ENCODE measurements around the gene ZMAT5. TPM values are rescaled to one million over a fixed set of nuclear protein-coding genes. Genes with fewer than 3 reads are reported as not detected.

Gene ZMAT5, protein sequence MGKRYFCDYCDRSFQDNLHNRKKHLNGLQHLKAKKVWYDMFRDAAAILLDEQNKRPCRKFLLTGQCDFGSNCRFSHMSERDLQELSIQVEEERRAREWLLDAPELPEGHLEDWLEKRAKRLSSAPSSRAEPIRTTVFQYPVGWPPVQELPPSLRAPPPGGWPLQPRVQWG
- polyA plus RNA-seq (ENCODE audit: insufficient read length in 12 of 12) = 10 to 100 TPM in 10 of 12 donors, not detected in 2; 14.5 to 19.4 (median 17.0) TPM
- long read RNA-seq, donor 1, partial matches to known transcripts = 0 of 4 reads
- long read RNA-seq, donor 1, other reads (novel, unspliced or antisense) = 0 of 4 reads
- long read RNA-seq, donor 2, partial matches to known transcripts = 0 of 12 reads
- long read RNA-seq, donor 2, other reads (novel, unspliced or antisense) = 9 of 12 reads
- long read RNA-seq, donor 3, partial matches to known transcripts = 0 of 2 reads
- long read RNA-seq, donor 3, other reads (novel, unspliced or antisense) = 0 of 2 reads
- long read RNA-seq, donor 4 = 0 reads
- long read RNA-seq, donor 5, transcript ZMAT5-201 (6 exons, 899 nt) = major isoform, 6 of 25 reads
- long read RNA-seq, donor 5, partial matches to known transcripts = 8 of 25 reads
- long read RNA-seq, donor 5, other reads (novel, unspliced or antisense) = 11 of 25 reads
- long read RNA-seq, donor 6, partial matches to known transcripts = 0 of 1 reads
- long read RNA-seq, donor 6, other reads (novel, unspliced or antisense) = 0 of 1 reads
- long read RNA-seq, donor 7, partial matches to known transcripts = 0 of 2 reads
- long read RNA-seq, donor 7, other reads (novel, unspliced or antisense) = 0 of 2 reads
- long read RNA-seq, donor 8, partial matches to known transcripts = 607 of 697 reads
- long read RNA-seq, donor 8, other reads (novel, unspliced or antisense) = 89 of 697 reads
- long read RNA-seq, donor 9, partial matches to known transcripts = 0 of 7 reads
- long read RNA-seq, donor 9, other reads (novel, unspliced or antisense) = 6 of 7 reads
- long read RNA-seq, donor 10, partial matches to known transcripts = 0 of 9 reads
- long read RNA-seq, donor 10, other reads (novel, unspliced or antisense) = 8 of 9 reads
- long read RNA-seq, donor 11, partial matches to known transcripts = 7 of 17 reads
- long read RNA-seq, donor 11, other reads (novel, unspliced or antisense) = 8 of 17 reads

DNA sequence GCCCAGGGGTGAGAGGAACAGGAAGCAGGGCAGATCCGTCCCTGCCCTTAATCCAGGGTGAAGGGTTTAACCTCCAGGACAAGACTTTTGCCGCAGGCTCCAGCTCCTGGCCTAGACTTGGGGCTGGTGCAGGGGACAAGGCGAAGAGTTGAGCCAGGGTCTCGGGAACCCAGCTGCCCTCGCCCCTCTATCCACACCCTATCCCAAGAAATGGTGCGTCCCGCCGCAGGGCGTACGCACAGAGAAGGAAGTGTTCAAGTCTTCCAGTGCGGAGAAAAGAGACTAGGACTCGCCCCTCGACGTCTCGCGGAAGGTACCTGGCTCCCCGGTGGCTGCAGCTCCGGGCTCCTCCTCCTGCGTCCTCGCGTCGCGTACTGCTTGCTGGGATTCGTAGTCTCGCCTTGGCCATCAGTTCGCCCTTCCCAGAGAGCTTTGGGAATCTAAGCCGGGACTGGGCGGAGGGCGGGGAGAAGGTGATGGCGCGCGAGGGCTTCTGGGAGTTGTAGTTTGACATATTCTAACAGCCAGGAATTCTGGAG is at the start of gene ZMAT5:
TSS of gene ZMAT5 (minus strand) at position 376 of the 539 bp plus-strand sequence. CDS start 18,463 bp downstream, outside the sequence.
- DNase-seq = peak; percentile 95

DNA sequence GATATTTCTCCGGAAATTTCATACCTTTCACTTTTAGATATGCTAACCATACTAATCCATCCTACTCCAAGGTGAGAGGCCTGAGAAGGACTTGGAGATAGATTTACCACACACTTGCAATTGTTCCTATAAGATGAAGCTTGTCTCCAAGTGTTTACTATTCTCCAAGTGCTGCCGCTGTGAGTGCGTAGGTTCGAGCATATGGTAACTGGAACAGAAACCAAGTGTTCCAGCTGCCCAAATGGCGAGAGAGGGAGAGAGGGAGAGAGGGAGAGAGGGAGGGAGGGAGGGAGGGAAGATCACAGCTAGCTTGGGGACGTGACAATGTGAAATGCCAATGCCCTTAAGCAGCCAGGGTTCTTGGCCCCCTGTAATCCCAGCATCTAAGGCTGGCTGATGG is 49.7 kb upstream of the ZMAT5 start:
- no peak for DNase-seq

DNA sequence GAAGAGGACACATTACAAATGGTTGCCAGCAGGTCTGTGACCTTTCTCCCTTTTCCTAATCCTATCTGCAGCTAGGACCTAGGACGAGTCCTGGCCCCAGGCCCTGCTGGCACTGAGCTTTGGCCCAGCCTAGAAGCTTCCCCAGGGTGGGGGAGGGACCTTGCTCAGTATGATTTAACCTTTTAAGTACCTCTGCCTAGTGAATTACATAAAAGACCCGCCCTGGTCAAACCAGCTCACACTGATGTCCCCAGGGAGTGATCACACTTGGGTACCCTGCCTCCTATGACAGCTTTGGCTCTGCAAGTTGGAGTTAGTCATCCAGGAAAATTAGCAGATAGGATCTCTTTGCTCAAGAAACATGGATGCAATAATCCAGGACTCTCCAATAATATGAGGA is 49.3 kb upstream of the ZMAT5 start:
- no peak for DNase-seq

DNA sequence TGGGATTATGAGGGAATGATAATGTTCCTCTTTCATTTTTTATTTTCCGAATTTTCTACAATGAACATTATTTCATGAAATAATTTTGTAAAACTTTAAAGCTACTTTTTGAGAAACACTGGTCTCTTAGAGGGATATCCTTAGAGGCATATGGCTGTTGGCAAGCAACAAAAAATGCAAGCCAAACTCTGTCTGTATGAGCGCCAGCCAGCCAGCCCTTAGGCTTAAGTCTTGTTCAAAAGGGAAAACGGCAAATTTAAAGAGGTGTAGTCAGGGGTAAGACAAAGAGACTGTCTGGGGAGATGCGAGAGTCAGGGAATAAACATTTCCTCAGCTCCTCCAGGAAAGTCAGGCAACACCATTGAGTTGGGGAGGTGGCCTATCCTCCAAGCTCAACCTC is 48.8 kb upstream of the ZMAT5 start:
- DNase-seq = no peak

DNA sequence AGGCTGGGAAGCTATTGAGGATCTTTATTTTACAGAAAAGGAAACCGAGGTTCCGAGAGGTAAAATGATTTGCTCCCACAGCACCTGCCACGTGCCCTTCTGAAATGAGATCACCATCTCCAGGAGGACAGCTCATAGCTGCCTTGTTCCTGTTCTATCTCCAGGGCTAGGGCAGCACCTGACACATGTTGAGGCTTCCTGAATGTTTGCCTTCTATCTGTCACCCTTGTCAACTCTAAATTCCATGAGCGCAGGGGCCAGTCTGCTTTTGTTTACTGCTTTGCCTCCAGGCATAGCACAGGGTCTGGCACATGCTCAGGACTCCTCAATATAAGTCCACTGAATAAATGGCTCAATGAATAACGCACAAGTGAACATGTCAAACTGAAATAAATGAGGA is 47.2 kb upstream of the ZMAT5 start:
- DNase-seq = no peak

DNA sequence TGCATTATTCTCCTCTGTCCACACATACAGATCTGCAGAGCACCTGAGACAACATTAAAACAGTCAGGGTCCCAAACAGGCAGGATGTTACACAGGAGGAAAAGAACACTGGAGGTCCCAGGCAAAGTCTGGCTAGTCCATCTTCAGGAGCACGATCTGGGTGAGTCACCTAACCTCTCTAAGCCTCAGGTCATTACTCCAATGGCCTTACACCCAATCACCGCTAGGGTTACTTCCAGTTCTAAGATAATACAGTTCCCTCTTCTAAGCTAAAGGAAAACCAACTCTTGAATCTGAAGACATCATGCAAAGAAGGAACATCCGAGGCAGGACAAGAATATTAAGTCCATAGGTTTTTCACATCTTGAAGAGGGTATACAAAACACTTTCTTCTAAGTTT is 46.8 kb upstream of the ZMAT5 start:
- no peak for DNase-seq

DNA sequence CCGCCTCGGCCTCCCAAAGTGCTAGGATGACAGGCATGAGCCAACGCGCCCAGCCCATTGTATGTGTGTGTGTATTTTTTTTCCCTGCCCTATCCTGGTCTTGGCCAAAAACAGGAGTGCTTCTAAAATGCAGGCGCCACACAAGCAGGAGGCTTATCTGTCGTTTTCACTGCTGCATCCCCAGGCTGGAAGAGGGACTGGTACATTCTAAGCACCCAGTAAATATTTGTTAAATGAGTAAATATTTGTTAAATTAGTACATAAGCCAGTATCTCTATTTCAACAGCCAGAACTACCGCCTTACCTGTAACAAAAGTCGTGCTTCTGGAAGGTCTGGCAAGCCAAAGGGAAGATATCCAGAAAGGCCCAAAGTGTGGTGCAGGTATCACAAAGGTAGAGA is 46.3 kb upstream of the ZMAT5 start:
- no peak for DNase-seq

DNA sequence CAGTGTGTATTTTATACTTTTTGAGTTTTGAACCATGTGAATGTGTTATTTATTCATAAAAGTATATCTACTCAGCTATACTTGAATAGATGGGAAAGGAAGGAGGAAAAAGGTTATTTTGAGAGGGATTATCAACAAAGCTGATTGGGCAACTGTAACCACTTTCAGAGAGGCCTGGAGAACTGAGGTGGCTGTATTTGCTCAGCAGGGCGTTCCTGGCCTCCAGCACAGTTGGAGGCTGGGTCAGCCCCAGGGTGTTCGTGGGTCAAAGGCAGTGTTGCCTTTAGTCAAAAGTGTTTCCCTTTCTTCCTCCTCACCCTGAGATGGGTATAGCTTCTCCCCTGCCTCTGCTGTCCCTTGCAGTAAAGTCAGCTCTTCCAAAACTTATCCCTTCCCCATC is 44.6 kb upstream of the ZMAT5 start:
- no peak for DNase-seq

DNA sequence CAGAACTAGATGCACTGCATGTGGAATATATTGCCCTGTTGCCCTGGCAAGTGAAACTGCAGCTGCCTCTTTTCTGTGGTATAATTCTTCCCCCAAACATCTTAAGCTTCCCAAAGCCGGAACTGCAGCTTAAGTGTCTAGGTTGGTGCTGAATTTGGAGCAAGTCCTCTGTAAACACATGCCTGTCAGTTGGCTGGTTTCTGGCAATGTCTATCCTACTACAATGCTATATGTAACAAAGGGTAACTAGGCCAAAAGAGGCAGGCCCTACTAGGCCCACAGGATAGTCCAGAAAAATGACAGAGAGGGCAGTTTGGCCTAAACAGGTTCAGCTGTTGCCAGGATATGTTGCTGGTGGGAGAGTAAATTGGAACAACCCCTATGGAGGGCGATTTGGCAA is 43.4 kb upstream of the ZMAT5 start:
- peak; percentile 36 for DNase-seq

DNA sequence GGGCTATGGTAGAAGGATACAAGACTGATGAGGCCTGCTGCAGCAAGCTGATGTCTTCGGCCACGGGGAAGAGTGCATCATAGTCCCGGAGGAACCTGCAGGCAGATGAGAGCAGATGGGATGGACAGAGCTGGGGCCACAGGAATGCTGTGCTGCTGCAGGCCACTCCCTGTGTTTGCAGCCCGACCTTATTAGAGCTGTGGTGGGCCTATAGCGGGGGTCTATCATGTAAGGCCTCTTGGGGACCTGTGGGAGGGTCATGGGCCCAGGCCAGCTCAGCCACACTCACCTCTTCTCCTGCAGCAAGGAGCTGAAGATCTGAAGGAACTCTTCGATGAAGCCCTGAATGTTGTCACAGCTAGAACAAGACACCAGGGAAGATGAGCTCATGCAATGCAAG is 39.4 kb upstream of the ZMAT5 start:
- no peak for DNase-seq

DNA sequence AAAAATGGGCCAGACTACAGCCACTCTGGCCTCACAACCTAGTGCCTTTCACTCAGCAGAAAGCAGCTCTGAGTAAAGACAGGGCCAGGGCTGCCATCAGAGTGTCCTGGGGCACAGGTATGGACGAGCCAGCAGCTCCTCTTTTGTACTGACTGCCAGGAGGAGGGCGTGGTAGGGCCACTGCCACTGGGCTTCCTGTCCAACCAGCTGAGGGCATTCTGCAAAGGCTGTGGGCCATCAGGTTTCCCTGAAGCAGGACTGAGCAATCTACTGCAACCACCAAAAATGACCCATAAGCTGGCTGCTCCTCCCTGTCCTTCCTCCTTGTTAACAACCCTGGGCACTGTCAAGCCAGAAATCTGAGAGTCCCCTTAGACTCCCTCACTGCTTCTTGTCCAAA is 38.2 kb upstream of the ZMAT5 start:
- DNase-seq = no peak

DNA sequence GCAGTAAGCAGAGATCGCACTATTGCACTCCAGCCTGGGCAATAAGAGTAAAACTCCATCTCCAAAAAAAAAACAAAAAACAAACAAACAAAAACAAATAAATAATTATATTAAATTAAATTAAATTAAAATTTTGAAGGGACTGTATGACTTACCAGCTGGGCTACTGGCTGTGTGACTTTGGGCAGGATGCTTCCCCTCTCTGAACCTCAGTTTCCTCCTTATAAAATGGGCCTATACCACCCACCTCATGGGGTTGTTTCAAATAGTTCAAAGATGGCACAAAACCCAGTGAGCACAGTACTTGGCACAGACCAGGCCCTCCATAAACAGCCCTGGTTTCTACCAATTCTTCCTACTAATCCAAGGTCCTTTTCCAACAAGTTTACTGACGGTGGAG is 36.4 kb upstream of the ZMAT5 start:
- no peak for DNase-seq

DNA sequence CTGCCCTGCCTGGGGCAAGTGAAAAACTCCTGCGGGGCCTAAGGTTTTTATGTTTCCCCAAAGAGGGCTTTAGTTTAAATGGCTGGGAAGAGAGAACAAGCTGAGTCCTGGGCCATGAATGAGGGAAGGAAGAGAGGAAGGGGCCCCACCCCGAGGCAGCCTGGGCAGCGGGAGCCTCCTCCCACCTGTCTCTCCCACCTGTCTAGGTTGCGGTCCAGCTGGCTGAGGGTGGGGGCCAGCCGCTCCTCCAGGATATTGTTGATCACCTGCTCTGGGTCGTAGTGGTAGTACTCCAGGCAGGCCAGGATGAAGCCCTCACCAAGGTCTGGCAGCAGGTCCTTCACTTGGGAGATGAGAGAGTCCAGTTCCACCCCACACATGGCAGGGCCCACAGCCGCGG is 35.0 kb upstream of the ZMAT5 start:
- DNase-seq = no peak

DNA sequence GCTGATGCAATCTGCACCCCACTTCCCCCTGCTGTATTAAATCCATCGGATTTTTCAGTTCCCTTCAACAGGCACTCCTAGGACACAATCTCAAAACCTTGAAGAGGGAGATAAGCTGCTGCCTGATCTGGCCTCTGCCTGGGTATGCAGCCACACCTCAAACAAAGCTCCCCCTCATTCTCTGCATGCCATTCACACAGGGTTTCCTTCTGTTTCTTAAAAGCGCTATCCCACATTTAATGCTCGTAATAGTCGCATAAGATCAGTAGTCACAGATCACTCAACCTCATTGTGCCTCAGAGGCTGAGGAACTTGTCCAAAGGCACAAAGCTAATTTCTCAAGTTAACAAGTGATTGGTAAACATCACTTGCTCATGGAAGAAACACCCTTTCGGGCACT is 34.3 kb upstream of the ZMAT5 start:
- no peak for DNase-seq

DNA sequence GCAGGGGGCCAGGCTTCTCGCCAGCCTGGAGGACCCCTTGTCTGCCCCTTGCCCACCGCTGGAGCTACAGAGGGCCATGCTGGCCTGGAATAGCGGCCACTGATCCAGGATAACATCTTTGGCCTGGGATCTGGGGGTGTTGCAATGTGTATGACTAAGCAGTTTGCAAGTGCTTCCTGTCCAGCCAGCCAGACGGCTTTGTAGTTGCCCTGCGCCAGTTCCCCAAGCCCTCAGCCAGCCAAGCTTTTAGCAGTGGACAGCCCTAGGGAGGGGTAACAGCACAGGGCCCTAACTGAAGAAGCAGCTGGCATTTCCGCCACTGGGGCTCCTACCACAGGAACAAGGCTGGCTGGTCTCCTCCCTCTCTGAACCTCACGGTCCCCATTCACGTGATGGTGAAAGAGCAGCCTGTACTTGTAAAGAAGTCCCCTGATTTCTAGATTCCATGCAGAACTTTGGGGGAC is 32.4 kb upstream of the ZMAT5 start:
- no peak for DNase-seq

DNA sequence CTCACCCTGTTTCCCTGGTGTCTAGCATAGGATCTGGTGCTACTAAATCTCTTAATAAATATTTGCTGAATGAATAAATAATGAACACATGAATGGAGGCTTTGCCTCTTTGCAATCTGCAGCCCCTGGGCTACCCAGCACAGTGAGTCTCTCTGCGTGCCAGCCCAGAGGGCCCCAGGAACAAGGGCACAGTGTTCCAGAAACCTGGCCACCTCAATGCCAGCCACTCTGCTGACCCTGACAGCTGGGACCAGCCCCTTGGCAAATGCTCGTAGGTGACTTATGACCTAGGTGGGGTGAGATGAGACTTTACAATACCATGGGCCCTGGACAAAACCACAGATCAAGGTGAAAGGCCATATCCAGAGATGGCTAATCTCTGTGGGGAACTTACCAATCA is 32.0 kb upstream of the ZMAT5 start:
- DNase-seq = no peak

DNA sequence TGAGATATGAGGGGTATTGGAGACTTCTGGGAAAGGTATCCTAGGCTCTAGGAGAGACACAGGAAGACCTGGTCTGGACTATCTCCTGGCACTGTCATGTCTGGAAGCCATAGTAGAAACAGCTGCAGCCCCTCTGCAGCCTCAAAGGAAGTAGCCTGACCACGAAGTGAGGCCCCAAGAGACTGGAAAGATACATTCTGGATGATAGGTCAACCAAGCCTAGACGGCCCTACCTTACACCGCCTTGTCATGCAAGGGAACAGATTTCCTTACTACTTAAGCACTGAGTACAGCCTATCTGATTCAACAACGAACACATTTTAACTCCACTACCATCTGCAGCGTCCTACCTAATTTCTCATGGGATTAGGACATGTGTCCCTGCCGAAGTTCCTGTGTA is 31.5 kb upstream of the ZMAT5 start:
- no peak for DNase-seq

DNA sequence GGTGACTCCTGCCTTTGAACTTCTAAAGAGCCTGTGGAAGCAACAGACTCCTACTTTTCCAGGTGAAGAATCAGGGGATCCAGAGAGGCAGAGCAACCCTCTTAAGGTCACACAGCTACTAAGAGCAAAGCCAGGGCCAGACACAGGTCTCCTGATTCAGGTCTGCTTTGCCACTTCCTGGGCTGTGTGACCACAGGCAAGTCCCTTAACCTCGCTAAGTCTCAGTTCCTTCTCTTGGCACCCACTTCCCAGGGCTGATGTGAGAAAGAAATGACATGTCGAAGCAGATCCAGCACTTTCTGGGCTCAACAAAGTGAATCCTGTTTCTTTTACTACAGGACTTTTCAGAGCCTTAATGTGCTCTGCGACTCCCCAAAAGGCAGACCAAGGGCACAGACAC is 30.5 kb upstream of the ZMAT5 start:
- no peak for DNase-seq

DNA sequence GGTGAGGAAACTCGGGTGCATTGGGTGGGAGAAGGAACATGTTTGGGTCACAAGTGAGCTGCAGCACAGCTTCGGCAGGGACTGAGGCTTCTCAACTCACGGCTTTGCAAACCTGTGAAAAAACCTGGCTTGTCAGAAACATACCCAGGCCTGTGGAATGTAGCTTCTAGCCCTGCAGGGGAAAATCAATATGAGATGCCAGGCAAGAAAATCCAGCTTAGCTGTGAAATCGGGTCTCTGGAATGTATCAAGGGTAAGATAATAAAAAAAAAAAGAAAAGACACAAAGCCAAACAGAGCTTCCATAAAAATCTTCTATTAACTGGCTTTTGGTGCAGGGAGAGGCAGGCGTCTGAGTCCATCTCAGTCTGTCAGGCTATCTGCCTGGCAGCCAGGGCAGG is 28.9 kb upstream of the ZMAT5 start:
- no peak for DNase-seq

DNA sequence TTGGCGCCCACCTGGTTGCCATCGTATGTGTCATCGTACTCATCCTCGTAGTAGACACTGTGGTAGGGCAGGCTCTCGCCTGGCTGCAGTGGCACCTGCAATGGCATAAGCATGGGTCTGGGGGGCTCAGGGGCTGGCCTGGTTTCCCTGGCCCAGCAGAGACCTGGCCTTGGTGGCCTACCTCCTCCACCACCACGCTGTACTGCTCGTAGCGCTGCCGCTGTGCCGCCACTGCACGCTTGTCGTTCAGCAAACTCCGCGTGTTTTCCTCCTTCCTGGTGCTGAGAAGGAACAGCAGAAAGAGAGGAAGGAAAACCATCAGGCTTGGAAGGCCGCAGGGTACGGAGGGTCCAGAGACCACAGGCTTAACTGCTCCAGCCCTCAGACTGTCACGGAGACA is 26.6 kb upstream of the ZMAT5 start:
- DNase-seq = no peak

DNA sequence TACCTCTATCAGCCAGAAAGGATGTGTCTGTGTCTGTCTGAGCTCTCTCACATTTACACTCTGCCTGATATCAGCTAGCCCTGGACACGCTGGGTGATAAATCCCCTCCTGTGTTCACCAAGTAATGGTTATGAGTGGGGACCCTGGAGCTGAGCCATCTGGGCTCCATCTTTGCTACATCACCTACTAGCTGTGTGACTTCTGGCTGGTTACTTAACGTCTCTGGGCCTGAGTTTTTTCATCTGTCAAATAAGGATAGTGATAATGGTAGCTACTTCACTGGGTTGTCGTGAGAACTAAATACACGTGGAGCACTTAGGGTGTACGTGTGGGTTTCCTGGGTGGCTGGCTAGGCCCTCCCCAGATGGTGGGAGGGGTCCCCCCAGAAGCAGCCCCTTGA is 23.3 kb upstream of the ZMAT5 start:
- no peak for DNase-seq
